PC-3 (cell line): Measurements from ENCODE around the gene FSTL1. TPM values are rescaled to one million over a fixed set of nuclear protein-coding genes. Genes with fewer than 3 reads are reported as not detected.

Experiments used
- ATAC-seq: fragments of 200-7000 bp; cut with Tn5 transposase; 2 replicates; pipeline ENCODE4 v1.9.1; 2020; ENCODE audit warnings: mild to moderate bottlenecking, moderate library complexity
- BruUV-seq: library from RNA; stranded (reverse); fragments of 400-500 nt; replicated peaks from 2 replicates; lab custom pipeline; 2021; lab: Mats Ljungman, UMichigan
- CTCF ChIA-PET: fragments of 300-600 bp; sonication (Branson Sonifier 250); formaldehyde crosslinking; loops from one replicate; lab custom pipeline; 2022; ENCODE audit warnings: antibody characterized with exemption; lab: Charles Lee
- POLR2A ChIA-PET: fragments of 300-600 bp; sonication (Branson Sonifier 250); formaldehyde crosslinking; loops from one replicate; lab custom pipeline; 2022; ENCODE audit warnings: antibody characterized with exemption; ENCODE audit not compliant: unreplicated experiment; lab: Charles Lee
- DNase-seq: peaks from one replicate; pipeline ENCODE4 v3.0.0-alpha.2; 2015
- H2AFZ ChIP-seq: fragments of 300-600 bp; sonication (generic); 2 replicates; pipeline ENCODE4 v1.6.0; 2016; ENCODE audit warnings: antibody characterized with exemption, low read length
- H3F3A ChIP-seq: fragments of 300-600 bp; sonication (generic); one replicate; pipeline ENCODE4 v1.6.0; 2017; ENCODE audit warnings: antibody characterized with exemption, low read length, control low read depth, mild to moderate bottlenecking; ENCODE audit not compliant: unreplicated experiment
- H3K27ac ChIP-seq: fragments of 300-600 bp; sonication (generic); 2 replicates; pipeline ENCODE4 v1.5.1; 2016; ENCODE audit warnings: mild to moderate bottlenecking, low read length
- H3K27me3 ChIP-seq: fragments of 300-600 bp; sonication (generic); 2 replicates; pipeline ENCODE4 v1.6.1; 2016; ENCODE audit warnings: low read length, mixed read lengths
- H3K36me3 ChIP-seq: fragments of 300-600 bp; sonication (generic); 2 replicates; pipeline ENCODE4 v1.6.1; 2016; ENCODE audit warnings: low read depth, mixed run types, low read length, mixed read lengths
- H3K4me1 ChIP-seq: fragments of 300-600 bp; sonication (generic); 2 replicates; pipeline ENCODE4 v1.5.1; 2016; ENCODE audit warnings: low read length; ENCODE audit not compliant: insufficient read depth
- H3K4me2 ChIP-seq: fragments of 300-600 bp; sonication (generic); 2 replicates; pipeline ENCODE4 v1.6.0; 2016; ENCODE audit warnings: low read length
- H3K4me3 ChIP-seq: fragments of 300-600 bp; sonication (generic); 2 replicates; pipeline ENCODE4 v1.5.1; 2016; ENCODE audit warnings: mild to moderate bottlenecking, low read length, mixed read lengths
- H3K79me2 ChIP-seq: fragments of 300-600 bp; sonication (generic); 2 replicates; pipeline ENCODE4 v1.6.1; 2017; ENCODE audit warnings: low read length, mixed read lengths
- H3K9ac ChIP-seq: fragments of 300-600 bp; sonication (generic); 2 replicates; pipeline ENCODE4 v1.6.0; 2016; ENCODE audit warnings: mild to moderate bottlenecking, low read length
- H3K9me2 ChIP-seq: fragments of 300-600 bp; sonication (generic); replicated peaks from 2 replicates; pipeline ENCODE4 v1.6.1; 2016; ENCODE audit warnings: mixed run types, low read length, mixed read lengths
- H3K9me3 ChIP-seq: fragments of 300-600 bp; sonication (generic); 2 replicates; pipeline ENCODE4 v1.6.1; 2016; ENCODE audit warnings: low read length, mixed read lengths
- H4K20me1 ChIP-seq: fragments of 300-600 bp; sonication (generic); 2 replicates; pipeline ENCODE4 v1.6.1; 2016; ENCODE audit warnings: low read length, mixed read lengths
- CTCF ChIP-seq: fragments of 300-600 bp; sonication (generic); conservative IDR thresholded peaks from 2 replicates; pipeline ENCODE4 v1.5.1; 2017; ENCODE audit warnings: antibody characterized with exemption, low read depth, mild to moderate bottlenecking, low read length
- EZH2 ChIP-seq: fragments of 300-600 bp; sonication (generic); IDR thresholded peaks from one replicate; pipeline ENCODE4 v1.6.1; 2017; ENCODE audit warnings: antibody characterized with exemption, mild to moderate bottlenecking, low read length; ENCODE audit not compliant: unreplicated experiment
- EZH2phosphoT487 ChIP-seq: fragments of 300-600 bp; sonication (generic); IDR thresholded peaks from 2 replicates; pipeline ENCODE4 v1.6.1; 2018; ENCODE audit warnings: mild to moderate bottlenecking, antibody characterized with exemption, low read length, borderline replicate concordance
- intact Hi-C: fragments of 100-400 bp; cut with micrococcal nuclease; formaldehyde crosslinking; loops from 2 replicates; pipeline ENCODE4 v1.9.0; 2023
- total RNA-seq: library from RNA; depleted of rRNA; stranded (reverse); fragments of >200 nt; gene quantifications from 2 replicates; pipeline ENCODE4 v1.2.3, GENCODE V29; 2014

FSTL1 gene
- total RNA-seq, 1 experiment from 2014 or later = 178 TPM

DNA sequence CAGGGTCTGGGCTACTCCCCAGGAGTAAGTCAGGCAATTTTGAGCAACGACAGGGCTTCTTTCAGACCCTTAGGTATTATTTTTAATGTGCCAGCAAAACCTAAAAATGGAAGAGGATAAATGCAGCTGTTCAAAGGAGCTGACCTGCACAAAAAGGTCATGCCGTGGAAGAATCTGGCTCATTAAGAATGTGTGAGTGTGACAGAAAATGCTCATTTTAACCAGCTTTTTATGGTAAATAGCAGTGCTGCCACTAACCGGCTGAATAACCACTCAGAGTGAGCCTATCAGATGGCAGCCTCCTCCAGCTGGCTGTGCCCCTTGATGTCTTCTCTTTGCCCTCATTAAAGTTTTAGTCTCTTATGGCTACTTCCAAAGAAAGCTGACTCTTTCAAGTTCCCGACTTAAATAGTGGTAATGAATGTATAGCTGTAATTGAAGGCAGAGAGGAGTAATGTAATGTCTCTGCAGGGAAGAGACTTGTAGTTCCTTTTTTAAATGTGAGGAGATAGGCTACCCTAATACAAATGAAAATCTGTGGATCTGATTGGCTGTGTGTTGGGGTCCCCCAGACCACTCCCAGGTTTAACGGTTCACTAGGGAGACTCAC, 9.5 kb upstream of the FSTL1 start:
- H3K27me3 ChIP-seq = no peaks in the 10 kb centered on the region
- BruUV-seq = no TSS peak
- H3F3A ChIP-seq = no peaks in the 10 kb centered on the region
- H2AFZ ChIP-seq = no peak overlapping the region
- H3K9me2 ChIP-seq = no peaks in the 10 kb centered on the region
- ChIA-PET CTCF (no interaction called here), POLR2A (interaction anchor here (0.5 kb wide), 1 partner anchor 9 kb away, joined by 5 read pairs; the partner anchor contains the start of gene FSTL1)
- H3K4me2 ChIP-seq = no peak overlapping the region
- TF ChIP-seq EZH2 (no peak), EZH2phosphoT487 (no peak), CTCF (no peak)
- H3K79me2 ChIP-seq = no peaks in the 10 kb centered on the region
- no peaks in the 10 kb centered on the region for H4K20me1 ChIP-seq
- no peak for ATAC-seq
- peaks cover 9% of the 10 kb centered on the region for H3K4me1 ChIP-seq
- no peak overlapping the region for H3K27ac ChIP-seq
- no peak overlapping the region for H3K9ac ChIP-seq
- no peaks in the 10 kb centered on the region for H3K36me3 ChIP-seq
- H3K9me3 ChIP-seq = no peaks in the 10 kb centered on the region
- H3K4me3 ChIP-seq = no peak overlapping the region
- DNase-seq = no peak
- intact Hi-C loops = no loop called here

DNA sequence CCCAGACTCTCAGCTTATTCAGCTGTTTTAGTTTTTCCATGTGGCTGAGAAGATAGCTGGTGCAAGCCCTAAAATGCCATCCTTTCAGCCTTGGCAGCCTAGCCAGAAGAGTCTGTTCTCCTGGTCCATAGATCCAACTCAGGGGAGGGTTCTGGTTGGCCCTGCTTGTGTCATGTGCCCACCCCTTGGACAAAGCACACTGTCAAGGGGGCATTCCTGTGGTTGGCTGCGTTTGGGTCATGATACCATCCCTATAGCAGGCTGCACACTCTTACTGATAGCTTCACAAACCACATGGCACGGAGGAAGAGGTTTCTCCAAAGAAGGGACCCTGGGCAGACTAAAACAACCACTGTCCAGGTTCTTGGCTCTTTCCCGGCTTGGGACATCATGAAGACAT, 8.4 kb upstream of the FSTL1 start:
- ATAC-seq = no peak
- H3K79me2 ChIP-seq = no peaks in the 10 kb centered on the region
- intact Hi-C loops = no loop called here
- no peaks in the 10 kb centered on the region for H3K9me3 ChIP-seq
- no peaks in the 10 kb centered on the region for H3K9me2 ChIP-seq
- no peak overlapping the region for H3K9ac ChIP-seq
- no peaks in the 10 kb centered on the region for H3F3A ChIP-seq
- H3K27ac ChIP-seq = no peak overlapping the region
- no TSS peak for BruUV-seq
- H3K36me3 ChIP-seq = no peaks in the 10 kb centered on the region
- H3K4me3 ChIP-seq = no peak overlapping the region
- H2AFZ ChIP-seq = no peak overlapping the region
- no peaks in the 10 kb centered on the region for H3K27me3 ChIP-seq
- ChIA-PET CTCF (interaction anchor here (0.6 kb wide), 1 partner anchor 43 kb away, joined by 7 read pairs; no protein-coding TSS in a partner anchor), POLR2A (no interaction called here)
- H4K20me1 ChIP-seq = no peaks in the 10 kb centered on the region
- no peak for DNase-seq
- peaks cover 9% of the 10 kb centered on the region for H3K4me1 ChIP-seq
- no peak overlapping the region for H3K4me2 ChIP-seq
- no peak for TF ChIP-seq CTCF
- no peak for TF ChIP-seq EZH2
- no peak for TF ChIP-seq EZH2phosphoT487

DNA sequence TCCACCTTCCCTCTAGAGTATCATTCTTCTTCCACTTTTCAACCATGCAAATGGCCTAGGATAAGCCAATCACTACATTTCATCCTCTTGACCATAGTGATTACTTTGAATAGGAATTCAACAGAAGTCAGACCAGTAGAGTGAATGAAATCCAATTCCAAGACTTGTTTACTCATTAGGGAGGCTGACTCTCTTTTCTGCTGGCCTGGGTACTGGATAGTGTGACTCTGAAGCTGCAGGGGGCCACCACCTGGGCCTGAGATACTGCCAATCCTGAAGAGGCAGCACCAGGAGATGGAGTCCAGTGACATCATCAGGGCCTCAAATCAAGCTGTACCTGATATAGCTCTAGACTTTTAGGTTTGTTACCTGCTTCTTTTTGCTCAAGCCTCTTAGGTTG, 7.0 kb upstream of the FSTL1 start:
- H2AFZ ChIP-seq = no peak overlapping the region
- intact Hi-C loops = no loop called here
- no peak overlapping the region for H3K27ac ChIP-seq
- H3K9ac ChIP-seq = no peak overlapping the region
- H3K4me3 ChIP-seq = no peak overlapping the region
- BruUV-seq = no TSS peak
- H3F3A ChIP-seq = no peaks in the 10 kb centered on the region
- TF ChIP-seq EZH2 (no peak), CTCF (no peak)
- no peaks in the 10 kb centered on the region for H3K9me2 ChIP-seq
- no peaks in the 10 kb centered on the region for H4K20me1 ChIP-seq
- no peaks in the 10 kb centered on the region for H3K79me2 ChIP-seq
- no peaks in the 10 kb centered on the region for H3K9me3 ChIP-seq
- no peaks in the 10 kb centered on the region for H3K36me3 ChIP-seq
- ChIA-PET POLR2A (no interaction called here), CTCF (no interaction called here)
- H3K4me1 ChIP-seq = peaks cover 9% of the 10 kb centered on the region
- DNase-seq = peak; percentile 61
- no peak overlapping the region for H3K4me2 ChIP-seq
- H3K27me3 ChIP-seq = no peaks in the 10 kb centered on the region
- ATAC-seq = peak; percentile 51
